NCI-H226 (cell line): ENCODE results near the gene GALNT2.

ENCODE experiments used
- DNase-seq: peaks from one replicate; pipeline ENCODE4 v3.0.0-alpha.2; 2015

Gene GALNT2

DNA sequence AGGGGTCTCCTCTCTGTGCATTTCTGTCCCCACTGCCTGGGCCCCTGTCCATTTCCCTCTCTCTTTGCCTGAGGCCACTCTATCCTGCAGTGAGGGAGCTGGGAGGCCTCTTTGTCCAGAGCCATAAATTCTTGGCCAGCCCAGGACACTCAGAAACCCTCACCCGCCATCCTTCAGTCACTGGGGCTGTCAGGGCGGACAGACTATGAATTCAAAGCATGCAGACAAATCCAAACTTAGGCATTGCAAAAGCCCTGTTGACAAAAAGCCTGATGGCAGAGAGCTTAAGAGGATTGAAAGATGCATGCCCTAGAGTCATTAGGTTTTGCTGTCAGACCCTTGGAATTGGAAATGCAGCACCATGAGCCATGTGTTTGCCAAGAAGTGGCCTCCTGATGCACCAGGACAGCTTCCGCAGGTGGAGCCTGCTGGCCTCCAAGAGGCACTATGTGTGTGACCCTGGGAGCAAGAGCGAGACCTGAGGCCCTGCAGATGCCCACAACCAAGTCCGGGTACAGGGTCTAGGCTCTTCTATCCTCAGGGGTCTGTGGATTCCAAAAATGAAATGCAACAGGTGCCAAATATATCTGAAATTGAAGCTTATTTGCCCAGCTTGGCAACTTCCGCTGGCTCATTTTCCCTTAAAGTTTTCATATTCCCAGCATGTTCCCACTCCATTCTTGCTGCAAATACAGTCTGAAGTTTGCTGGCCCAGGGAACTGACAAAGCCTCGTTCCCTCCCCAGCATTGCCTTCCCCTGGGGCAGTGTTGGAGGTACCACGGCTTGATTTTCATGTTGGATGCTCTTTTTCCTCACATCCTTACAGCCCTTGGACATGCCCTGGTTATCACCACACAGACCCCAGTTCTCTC is 181.2 kb downstream of the GALNT2 start:
- no peak for DNase-seq

DNA sequence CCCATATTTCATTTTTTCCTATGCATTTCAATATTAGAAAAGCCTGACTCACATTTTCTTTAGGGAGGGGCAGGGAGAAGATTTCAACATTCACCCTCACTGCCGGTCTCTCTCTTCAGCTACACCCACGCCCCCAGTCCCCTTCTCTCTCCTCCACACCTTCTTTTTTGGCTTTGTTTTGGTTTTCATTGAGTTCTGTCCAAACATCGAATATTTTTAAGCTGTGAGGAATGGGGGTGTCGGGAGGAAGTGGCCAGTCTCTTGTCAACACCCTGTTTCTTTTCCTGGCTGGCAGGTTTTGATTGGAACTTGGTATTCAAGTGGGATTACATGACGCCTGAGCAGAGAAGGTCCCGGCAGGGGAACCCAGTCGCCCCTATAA is 181.8 kb downstream of the GALNT2 start:
- DNase-seq, result no peak

GRCh38 chr1:230249695-230250480 is 182.8 kb downstream of the GALNT2 start:
- no peak for DNase-seq

- DNase-seq, result no peak
Measured at GRCh38 chr1:230250666-230251065, 183.6 kb downstream of the GALNT2 start.

DNA sequence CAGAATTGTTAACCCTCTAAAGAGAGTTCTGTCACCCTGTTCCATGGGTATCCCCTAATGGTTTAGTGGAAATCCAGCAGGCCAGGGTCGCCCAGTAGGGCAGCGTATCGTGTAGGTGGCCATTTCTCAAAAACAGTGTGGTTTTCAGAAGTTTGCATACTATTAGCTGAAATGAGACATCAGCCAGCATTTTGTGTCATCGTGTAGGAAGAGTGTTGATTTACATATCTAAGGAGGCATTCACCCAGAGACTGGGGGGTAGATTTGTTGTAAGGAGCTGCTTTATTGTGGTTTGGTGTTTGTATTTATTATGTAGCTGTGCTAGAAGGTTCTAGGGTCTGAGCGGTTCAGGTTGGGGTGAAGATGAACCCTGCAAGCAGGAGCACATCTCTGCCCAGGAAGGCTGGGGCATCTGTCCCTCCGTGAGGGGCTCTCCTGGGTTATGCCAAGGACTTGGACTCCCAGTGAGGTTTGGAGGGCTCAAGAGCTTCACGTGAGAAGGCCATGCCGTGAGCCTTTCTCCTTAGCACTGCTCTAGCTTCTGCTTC is 184.7 kb downstream of the GALNT2 start:
- DNase-seq, result no peak

GRCh38 chr1:230253150-230253549 is 186.1 kb downstream of the GALNT2 start:
- no peak for DNase-seq

GRCh38 chr1:230254265-230254664 is 187.2 kb downstream of the GALNT2 start:
- DNase-seq, result no peak

- no peak for DNase-seq
Measured at GRCh38 chr1:230255116-230255515, 188.1 kb downstream of the GALNT2 start.

DNA sequence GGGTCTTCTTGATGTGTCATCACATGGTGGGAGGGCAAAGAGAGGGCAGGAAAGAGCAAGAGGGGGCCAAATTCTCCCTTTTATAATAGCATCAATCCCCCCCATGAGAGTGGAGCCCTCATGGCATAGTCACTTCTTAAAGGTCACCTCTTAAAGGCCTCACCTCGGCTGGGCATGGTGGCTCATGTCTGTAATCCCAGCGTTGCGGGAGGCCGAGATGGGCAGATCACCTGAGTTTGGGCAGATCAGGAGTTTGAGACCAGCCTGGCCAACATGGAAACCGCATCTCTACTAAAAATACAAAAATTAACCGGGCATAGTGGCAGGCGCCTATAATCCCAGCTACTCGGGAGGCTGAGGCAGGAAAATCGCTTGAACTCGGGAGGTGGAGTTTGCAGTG is 189.0 kb downstream of the GALNT2 start:
- no peak for DNase-seq

DNA sequence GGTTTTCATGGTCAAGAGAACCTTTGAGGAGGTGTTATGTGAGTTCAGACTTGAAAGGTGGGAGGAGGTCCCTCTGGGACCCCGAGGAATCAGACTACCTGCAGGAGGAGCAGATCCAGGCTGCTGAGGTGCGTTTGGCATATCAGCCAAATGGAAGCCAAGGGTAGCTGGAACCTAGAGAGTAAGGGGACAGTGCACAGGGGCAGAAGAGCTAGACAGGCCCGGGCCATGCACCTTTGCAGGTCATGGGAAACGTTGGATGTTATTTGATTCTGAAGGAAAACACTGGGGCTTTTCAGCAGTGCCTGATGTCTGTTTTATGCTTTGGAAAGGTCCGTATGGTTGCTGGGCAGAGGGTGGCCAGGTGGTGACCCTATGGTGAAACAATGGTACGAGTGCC is 189.9 kb downstream of the GALNT2 start:
- DNase-seq, result no peak

DNA sequence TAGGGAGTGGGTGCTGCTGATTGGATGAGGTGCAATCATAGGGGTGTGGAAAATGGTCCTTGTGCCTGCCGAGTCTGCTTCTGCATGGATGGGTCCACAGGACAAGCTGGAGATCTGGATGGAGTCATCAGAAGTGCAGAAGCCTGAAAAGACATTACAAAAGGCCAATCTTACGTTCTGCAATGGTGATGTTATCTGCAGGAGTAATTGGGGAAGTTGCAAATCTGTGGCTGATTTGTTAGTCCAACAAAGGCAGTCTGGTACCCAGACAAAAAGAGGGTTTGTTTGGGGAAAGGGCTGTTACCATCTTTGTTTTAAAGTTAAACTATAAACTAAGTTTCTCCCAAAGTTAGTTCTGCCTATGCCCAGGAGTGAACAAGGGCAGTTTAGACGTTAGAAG is 192.6 kb downstream of the GALNT2 start:
- DNase-seq, result no peak

DNA sequence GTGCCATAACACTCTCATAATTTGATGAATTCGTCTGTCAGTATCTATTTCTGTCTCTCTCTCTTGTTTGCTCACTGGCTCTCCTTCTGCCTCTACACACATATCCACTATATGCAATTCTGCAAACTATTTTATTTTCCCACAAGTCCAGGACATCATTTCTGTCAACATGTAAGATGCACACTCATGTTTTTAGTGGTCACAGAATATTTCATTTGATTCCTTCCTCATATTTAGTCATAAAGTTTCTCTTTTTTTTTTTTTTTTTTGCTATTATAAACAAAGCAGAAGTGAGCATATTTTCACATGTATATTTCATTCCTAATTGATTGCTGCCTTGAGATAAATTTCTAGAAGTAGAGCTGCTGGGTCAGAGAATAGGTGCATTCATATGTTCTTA is 193.8 kb downstream of the GALNT2 start:
- DNase-seq, result no peak

GRCh38 chr1:230261928-230262650 is 195.1 kb downstream of the GALNT2 start:
- no peak for DNase-seq

DNA sequence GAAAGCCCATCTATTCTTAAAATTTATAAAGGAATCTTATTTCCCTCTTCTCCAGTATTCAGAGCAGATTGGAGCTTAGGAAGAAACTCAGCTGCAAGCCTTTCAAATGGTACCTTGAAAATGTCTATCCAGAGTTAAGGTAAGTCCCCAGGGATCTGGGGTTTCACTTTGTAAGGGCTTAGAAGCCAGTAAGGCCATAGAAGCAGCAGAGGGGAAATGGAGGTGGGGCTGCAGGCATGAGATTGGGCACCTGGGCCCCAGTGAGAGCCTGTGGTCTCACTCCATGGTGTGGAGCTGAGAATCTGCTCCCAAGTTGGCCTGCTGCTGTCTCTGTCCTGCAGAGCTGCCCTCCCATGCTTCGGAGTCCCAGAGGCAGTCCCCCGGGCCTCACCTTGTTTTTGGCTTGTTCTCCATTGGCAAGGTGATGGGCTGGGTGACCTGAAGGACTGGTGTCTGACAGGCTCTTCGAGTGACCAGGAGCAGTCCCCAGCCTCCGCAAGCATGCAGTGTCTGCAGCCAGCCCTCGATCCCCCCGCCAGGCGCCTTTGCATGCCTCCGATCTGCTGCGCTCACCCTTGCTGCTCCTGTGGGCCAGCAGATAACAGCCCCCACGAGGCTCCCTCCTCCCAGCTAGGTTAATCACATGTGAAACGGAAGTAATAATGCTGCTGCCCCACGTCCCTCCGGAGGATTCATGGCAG is 196.0 kb downstream of the GALNT2 start:
- no peak for DNase-seq

DNA sequence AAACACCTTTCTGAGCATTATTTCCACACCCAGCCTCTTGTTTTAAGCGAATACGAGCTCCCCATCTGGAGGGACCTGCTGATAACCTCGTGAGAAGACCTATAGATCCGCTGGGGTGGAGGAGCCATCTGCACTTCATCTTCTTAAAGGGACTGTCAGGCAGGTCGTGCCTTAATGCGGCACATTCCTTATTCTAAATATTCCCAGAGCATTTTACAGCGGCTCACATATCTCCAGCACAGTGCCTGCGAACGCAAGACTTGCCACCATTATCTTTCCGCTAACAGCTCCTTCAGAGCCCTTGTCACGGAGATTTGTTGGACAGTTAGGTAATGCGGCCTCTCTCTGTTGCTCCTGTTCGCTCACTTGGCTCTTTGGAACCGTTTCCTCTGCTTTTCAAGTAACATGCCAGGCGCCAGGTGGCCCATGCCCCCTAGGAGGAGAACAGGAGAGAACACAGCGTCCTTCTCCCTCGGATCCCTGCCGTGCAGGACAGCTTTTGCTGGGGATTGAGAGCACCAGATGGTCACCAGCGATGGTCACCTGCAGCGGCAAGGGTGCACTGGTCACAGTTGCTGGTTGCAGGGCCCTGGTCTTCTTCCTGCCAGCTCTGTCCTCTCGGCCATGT is 196.6 kb downstream of the GALNT2 start:
- DNase-seq, result no peak

DNA sequence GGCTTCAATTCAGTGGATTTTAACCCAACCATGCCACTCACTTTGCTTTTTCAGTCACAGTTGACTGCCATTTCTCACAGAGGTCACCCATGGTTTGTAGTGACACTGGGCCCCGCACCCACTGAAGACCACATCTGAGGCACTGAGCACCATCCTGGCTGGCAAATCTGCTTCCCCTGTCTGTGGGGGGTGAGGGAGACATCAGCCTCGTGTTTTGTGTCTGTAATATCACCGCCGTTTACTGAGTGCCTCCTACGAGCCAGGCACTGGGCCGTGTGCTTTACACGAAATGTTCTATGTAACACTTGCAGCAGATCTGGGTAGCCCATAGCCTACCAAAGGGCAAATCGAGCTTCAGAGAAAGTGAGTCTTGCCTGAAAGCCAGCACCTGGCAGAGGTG is 197.3 kb downstream of the GALNT2 start:
- no peak for DNase-seq

GRCh38 chr1:230265200-230266115 is 198.4 kb downstream of the GALNT2 start:
- no peak for DNase-seq

DNA sequence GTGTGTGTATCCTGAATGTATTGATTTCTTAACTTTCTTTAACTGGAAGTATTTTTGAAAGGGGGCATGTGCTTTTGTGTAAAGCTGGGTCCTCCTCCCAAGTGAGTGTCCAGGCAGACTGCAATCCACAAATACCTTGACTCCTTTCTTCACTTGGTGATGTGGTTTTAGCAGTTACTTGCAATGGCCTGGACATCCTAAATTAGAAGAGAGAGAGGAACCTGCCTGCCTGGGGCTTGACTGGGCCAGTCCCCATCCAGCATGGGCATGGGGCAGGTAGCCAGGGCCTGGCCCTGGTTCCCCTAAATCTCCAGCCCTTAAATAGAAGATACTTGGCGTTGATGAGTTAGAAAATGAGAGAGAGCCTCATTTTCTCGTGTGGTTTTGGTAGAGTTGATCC is 199.4 kb downstream of the GALNT2 start:
- no peak for DNase-seq

DNA sequence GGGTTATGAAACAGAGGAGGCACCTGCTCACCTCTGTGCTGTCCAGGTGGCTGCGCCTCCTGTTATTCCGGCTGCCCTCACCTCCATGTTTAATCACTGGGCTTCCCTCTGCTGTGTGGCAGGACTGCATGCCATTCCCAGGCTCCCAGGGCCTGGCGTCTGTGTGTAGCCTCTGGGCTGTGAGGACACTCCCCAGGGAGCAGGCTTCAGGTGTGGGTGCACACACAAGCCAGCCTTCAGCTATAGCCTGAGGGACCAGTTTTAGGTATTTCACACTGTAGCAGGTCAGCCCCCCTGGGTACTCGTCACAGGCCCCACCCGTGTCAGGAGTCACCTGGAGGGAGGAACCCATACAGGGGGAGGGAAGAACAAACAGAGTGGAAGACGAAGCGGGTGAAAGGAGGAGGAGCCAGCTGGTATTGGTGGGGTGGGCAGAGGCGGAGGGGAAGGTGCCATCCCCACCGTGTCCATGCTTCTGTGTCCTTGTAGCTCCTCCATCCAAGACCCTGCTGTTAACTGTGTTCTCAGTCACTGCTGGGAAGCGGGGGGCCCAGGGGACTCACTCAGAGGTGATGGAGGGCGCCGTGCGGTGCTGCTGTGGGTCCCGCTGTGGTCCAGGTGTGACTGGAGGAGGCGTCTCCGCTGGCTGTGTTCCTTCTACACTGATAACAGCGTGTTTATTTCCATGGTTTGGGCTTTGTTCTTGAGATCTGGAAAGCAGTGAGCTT is 200.5 kb downstream of the GALNT2 start:
- DNase-seq, result no peak
